GM19468 (cell line): ENCODE measurements around the gene NIT1.

Experiments used
- ATAC-seq: cut with Tn5 transposase; IDR thresholded peaks from one replicate; pipeline ENCODE4 v1.9.1; 2021; ENCODE audit warnings: mild to moderate bottlenecking, moderate library complexity, moderate number of reproducible peaks; ENCODE audit not compliant: unreplicated experiment; ENCODE audit errors: extremely low read depth

The NIT1 gene

GRCh38 chr1:161139766-161140165, 21.9 kb downstream of the NIT1 start:
- no peak for ATAC-seq

GRCh38 chr1:161140755-161141400, 23.0 kb downstream of the NIT1 start:
- no peak for ATAC-seq

- no peak for ATAC-seq
Measured at GRCh38 chr1:161145832-161146231, 27.9 kb downstream of the NIT1 start.

GRCh38 chr1:161153176-161153575, 35.3 kb downstream of the NIT1 start:
- no peak for ATAC-seq

GRCh38 chr1:161153682-161154337, 35.9 kb downstream of the NIT1 start, which contains the start of gene UFC1:
Gene UFC1 (plus strand): TSS chr1:161153978. CDS start chr1:161153998, 20 bp downstream.
- ATAC-seq: peak; percentile 63

- no peak for ATAC-seq
Measured at GRCh38 chr1:161157867-161158266, 40.0 kb downstream of the NIT1 start.

GRCh38 chr1:161158316-161159010, 40.6 kb downstream of the NIT1 start:
- ATAC-seq: no peak

GRCh38 chr1:161159087-161159912, 41.4 kb downstream of the NIT1 start, which contains the start of gene USP21:
Gene USP21 (plus strand): TSS chr1:161159500. CDS start chr1:161160641, 1,141 bp downstream.
- peak; percentile 82 for ATAC-seq

GRCh38 chr1:161159913-161160243, 42.0 kb downstream of the NIT1 start:
- ATAC-seq: no peak

GRCh38 chr1:161160671-161161145, 42.8 kb downstream of the NIT1 start:
- ATAC-seq: no peak

- ATAC-seq: no peak
Measured at GRCh38 chr1:161161652-161162051, 43.7 kb downstream of the NIT1 start.

GRCh38 chr1:161162052-161162451, 44.1 kb downstream of the NIT1 start:
- no peak for ATAC-seq

GRCh38 chr1:161162806-161163205, 44.9 kb downstream of the NIT1 start:
- ATAC-seq: no peak

GRCh38 chr1:161163793-161164192, 45.9 kb downstream of the NIT1 start:
- no peak for ATAC-seq

GRCh38 chr1:161164901-161165610, 47.2 kb downstream of the NIT1 start:
- no peak for ATAC-seq

- peak; percentile 94 for ATAC-seq
Measured at GRCh38 chr1:161165742-161166668, 48.1 kb downstream of the NIT1 start, which contains the start of gene PPOX. Gene PPOX (plus strand): TSS chr1:161166426. CDS start chr1:161166848, 422 bp downstream.

GRCh38 chr1:161166669-161167548, 49.0 kb downstream of the NIT1 start:
- no peak for ATAC-seq

- ATAC-seq: no peak
Measured at GRCh38 chr1:161168906-161169305, 51.0 kb downstream of the NIT1 start.
